ENCODE measurements around the gene GRIK4.

The GRIK4 gene

GRCh38 chr11:120680322-120680721 lies 168.8 kb downstream of the GRIK4 start:
- H3K4me3 ChIP-seq (ENCODE audit: low read length): no peak overlapping the region
- DNase-seq (ENCODE audit: low read depth): no peak
- TF ChIP-seq CTCF (conservative IDR thresholded peaks at IDR 0.05; ENCODE audit: low read length): no peak

- H3K4me3 ChIP-seq (ENCODE audit: low read length): no peak overlapping the region
- no peak for TF ChIP-seq CTCF (conservative IDR thresholded peaks at IDR 0.05; ENCODE audit: low read length)
- no peak for DNase-seq (ENCODE audit: low read depth)
Measured at GRCh38 chr11:120681434-120682331, 170.1 kb downstream of the GRIK4 start.

GRCh38 chr11:120682332-120682649 lies 170.7 kb downstream of the GRIK4 start:
- DNase-seq (ENCODE audit: low read depth): no peak
- no peak for TF ChIP-seq CTCF (conservative IDR thresholded peaks at IDR 0.05; ENCODE audit: low read length)
- H3K4me3 ChIP-seq (ENCODE audit: low read length): no peak overlapping the region

- peak; percentile 67 for DNase-seq (ENCODE audit: low read depth)
Measured at GRCh38 chr11:120682866-120683265, 171.3 kb downstream of the GRIK4 start.

GRCh38 chr11:120686516-120686915 lies 175.0 kb downstream of the GRIK4 start:
- no peak for TF ChIP-seq CTCF (conservative IDR thresholded peaks at IDR 0.05; ENCODE audit: low read length)
- no peak overlapping the region for H3K4me3 ChIP-seq (ENCODE audit: low read length)
- DNase-seq (ENCODE audit: low read depth): no peak

More at GRCh38 chr11:120682866-120683265, 171.3 kb downstream of the GRIK4 start:
- no peak overlapping the region for H3K4me3 ChIP-seq (ENCODE audit: low read length)
- no peak for TF ChIP-seq CTCF (conservative IDR thresholded peaks at IDR 0.05; ENCODE audit: low read length)

GRCh38 chr11:120688163-120688562 lies 176.6 kb downstream of the GRIK4 start:
- TF ChIP-seq CTCF (conservative IDR thresholded peaks at IDR 0.05; ENCODE audit: low read length): no peak
- peak; percentile 8 for DNase-seq (ENCODE audit: low read depth)
- no peak overlapping the region for H3K4me3 ChIP-seq (ENCODE audit: low read length)

GRCh38 chr11:120689596-120690275 lies 178.2 kb downstream of the GRIK4 start:
- no peak for DNase-seq (ENCODE audit: low read depth)
- TF ChIP-seq CTCF (conservative IDR thresholded peaks at IDR 0.05; ENCODE audit: low read length): no peak
- no peak overlapping the region for H3K4me3 ChIP-seq (ENCODE audit: low read length)
